H1 (cell line): ENCODE data around the gene EXTL1. TPM values are rescaled to one million over a fixed set of nuclear protein-coding genes. Genes with fewer than 3 reads are reported as not detected.

Experiments used
- CBX5 ChIP-seq: fragments of 300-800, 300-1000 bp; sonication (generic); IDR thresholded peaks from 2 replicates; pipeline ENCODE4 v1.7.1; 2016; ENCODE audit warnings: antibody characterized with exemption, low read length, low read depth
- HDAC2 ChIP-seq, 2 experiments: fragments of 300-600 bp in 1 of 2; sonication (generic) in 1 of 2; IDR thresholded peaks; 2 replicates each; pipeline ENCODE4 v1.6.1; 2011 to 2012; ENCODE audit warnings: low read depth in 2 of 2, low read length in 2 of 2, mild to moderate bottlenecking in 2 of 2, moderate library complexity in 2 of 2, borderline replicate concordance in 1 of 2, inconsistent platforms in 1 of 2
- PHF8 ChIP-seq: fragments of 200-600 bp; sonication (generic); conservative IDR thresholded peaks from 2 replicates; pipeline ENCODE4 v1.7.1; 2012; ENCODE audit warnings: low read depth, mild to moderate bottlenecking, inconsistent platforms, low read length, moderate library complexity
- RAD21 ChIP-seq, 2 experiments: IDR thresholded peaks in 1 of 2; conservative IDR thresholded peaks in 1 of 2; 2 replicates each; pipeline ENCODE4 v1.6.1; 2011; ENCODE audit warnings: low read depth in 2 of 2, low read length in 2 of 2, improper control_type of control experiment in 1 of 2, inconsistent platforms in 1 of 2, mild to moderate bottlenecking in 1 of 2, moderate library complexity in 1 of 2
- RNF2 ChIP-seq: fragments of 200-900, 300-1000 bp; sonication (generic); IDR thresholded peaks from 2 replicates; pipeline ENCODE4 v1.7.1; 2016; ENCODE audit warnings: borderline replicate concordance, low read depth, mild to moderate bottlenecking, antibody characterized with exemption, low read length; ENCODE audit not compliant: poor library complexity, severe bottlenecking; ENCODE audit errors: missing control alignments
- SP4 ChIP-seq: IDR thresholded peaks from 2 replicates; pipeline ENCODE4 v1.6.1; 2012; ENCODE audit warnings: low read length, inconsistent platforms
- polyA plus RNA-seq, 7 experiments: library from polyadenylated mRNA; depleted of rRNA in 3 of 7; stranded (reverse) in 5 of 7; unstranded in 2 of 7; fragments of >200 nt in 5 of 7; fragments of 200-250 nt in 2 of 7; gene quantifications; 1 replicate in 5 of 7; 2 replicates in 1 of 7; 4 replicates in 1 of 7; pipeline versions ENCODE4 v1.2.1 to v1.2.3, GENCODE V29; 2011 to 2013; ENCODE audit warnings: missing spikeins in 2 of 7, mixed read lengths in 2 of 7
- total RNA-seq: library from RNA; stranded (reverse); fragmentation: NEBNext Ultra II Directional; extraction: Animal tissue kit (Norgen Biotek cat#: 25700); gene quantifications from 2 replicates; pipeline ENCODE4 v1.2.1, GENCODE V29; 2021
- TF ChIP-seq, protein P1 (sequence below): fragments of 300-600 bp; sonication (generic); IDR thresholded peaks from 2 replicates; pipeline ENCODE4 v1.7.1; 2012; ENCODE audit warnings: low read length, moderate library complexity, mild to moderate bottlenecking, inconsistent platforms; ENCODE audit not compliant: insufficient replicate concordance

The EXTL1 gene
- total and polyA plus RNA-seq, 2 of the 8 experiments (the other 6 are each of a cell fraction or from before 2014, with no cell fraction given) = 0.89 to 1.2 TPM

DNA sequence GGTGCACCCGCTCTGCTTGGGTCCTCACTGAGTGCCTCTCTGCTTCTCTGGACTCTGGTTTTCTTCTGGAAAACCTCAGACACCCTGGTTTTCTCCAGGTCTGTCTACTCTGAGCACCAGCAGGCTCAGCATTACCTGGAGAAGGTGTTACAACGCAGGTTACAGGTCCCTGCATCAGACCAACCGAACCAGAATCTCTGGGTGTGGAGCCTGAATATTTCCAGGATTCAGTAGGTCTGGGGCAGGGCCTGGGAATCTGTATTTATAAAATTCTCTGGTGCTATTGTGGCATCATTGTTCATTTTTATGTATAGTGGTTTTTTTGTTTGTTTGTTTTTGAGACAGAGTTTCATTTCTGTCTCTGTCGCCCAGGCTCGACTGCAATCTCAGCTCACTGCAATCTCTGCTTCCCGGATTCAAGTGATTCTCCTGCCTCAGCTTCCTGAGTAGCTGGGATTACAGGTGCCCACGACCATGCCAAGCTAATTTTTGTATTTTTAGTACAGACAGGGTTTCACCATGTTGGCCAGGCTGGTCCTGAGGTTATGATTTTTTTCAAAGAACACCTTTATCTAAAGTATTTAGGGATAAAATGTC, 25.8 kb downstream of the EXTL1 start (continued):
- TF ChIP-seq, protein P1, sequence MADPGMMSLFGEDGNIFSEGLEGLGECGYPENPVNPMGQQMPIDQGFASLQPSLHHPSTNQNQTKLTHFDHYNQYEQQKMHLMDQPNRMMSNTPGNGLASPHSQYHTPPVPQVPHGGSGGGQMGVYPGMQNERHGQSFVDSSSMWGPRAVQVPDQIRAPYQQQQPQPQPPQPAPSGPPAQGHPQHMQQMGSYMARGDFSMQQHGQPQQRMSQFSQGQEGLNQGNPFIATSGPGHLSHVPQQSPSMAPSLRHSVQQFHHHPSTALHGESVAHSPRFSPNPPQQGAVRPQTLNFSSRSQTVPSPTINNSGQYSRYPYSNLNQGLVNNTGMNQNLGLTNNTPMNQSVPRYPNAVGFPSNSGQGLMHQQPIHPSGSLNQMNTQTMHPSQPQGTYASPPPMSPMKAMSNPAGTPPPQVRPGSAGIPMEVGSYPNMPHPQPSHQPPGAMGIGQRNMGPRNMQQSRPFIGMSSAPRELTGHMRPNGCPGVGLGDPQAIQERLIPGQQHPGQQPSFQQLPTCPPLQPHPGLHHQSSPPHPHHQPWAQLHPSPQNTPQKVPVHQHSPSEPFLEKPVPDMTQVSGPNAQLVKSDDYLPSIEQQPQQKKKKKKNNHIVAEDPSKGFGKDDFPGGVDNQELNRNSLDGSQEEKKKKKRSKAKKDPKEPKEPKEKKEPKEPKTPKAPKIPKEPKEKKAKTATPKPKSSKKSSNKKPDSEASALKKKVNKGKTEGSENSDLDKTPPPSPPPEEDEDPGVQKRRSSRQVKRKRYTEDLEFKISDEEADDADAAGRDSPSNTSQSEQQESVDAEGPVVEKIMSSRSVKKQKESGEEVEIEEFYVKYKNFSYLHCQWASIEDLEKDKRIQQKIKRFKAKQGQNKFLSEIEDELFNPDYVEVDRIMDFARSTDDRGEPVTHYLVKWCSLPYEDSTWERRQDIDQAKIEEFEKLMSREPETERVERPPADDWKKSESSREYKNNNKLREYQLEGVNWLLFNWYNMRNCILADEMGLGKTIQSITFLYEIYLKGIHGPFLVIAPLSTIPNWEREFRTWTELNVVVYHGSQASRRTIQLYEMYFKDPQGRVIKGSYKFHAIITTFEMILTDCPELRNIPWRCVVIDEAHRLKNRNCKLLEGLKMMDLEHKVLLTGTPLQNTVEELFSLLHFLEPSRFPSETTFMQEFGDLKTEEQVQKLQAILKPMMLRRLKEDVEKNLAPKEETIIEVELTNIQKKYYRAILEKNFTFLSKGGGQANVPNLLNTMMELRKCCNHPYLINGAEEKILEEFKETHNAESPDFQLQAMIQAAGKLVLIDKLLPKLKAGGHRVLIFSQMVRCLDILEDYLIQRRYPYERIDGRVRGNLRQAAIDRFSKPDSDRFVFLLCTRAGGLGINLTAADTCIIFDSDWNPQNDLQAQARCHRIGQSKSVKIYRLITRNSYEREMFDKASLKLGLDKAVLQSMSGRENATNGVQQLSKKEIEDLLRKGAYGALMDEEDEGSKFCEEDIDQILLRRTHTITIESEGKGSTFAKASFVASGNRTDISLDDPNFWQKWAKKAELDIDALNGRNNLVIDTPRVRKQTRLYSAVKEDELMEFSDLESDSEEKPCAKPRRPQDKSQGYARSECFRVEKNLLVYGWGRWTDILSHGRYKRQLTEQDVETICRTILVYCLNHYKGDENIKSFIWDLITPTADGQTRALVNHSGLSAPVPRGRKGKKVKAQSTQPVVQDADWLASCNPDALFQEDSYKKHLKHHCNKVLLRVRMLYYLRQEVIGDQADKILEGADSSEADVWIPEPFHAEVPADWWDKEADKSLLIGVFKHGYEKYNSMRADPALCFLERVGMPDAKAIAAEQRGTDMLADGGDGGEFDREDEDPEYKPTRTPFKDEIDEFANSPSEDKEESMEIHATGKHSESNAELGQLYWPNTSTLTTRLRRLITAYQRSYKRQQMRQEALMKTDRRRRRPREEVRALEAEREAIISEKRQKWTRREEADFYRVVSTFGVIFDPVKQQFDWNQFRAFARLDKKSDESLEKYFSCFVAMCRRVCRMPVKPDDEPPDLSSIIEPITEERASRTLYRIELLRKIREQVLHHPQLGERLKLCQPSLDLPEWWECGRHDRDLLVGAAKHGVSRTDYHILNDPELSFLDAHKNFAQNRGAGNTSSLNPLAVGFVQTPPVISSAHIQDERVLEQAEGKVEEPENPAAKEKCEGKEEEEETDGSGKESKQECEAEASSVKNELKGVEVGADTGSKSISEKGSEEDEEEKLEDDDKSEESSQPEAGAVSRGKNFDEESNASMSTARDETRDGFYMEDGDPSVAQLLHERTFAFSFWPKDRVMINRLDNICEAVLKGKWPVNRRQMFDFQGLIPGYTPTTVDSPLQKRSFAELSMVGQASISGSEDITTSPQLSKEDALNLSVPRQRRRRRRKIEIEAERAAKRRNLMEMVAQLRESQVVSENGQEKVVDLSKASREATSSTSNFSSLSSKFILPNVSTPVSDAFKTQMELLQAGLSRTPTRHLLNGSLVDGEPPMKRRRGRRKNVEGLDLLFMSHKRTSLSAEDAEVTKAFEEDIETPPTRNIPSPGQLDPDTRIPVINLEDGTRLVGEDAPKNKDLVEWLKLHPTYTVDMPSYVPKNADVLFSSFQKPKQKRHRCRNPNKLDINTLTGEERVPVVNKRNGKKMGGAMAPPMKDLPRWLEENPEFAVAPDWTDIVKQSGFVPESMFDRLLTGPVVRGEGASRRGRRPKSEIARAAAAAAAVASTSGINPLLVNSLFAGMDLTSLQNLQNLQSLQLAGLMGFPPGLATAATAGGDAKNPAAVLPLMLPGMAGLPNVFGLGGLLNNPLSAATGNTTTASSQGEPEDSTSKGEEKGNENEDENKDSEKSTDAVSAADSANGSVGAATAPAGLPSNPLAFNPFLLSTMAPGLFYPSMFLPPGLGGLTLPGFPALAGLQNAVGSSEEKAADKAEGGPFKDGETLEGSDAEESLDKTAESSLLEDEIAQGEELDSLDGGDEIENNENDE = no peak
- TF ChIP-seq CBX5 = no peak
- TF ChIP-seq HDAC2 (IDR thresholded peaks at IDR 0.05; ENCODE audit: borderline replicate concordance in 1 of 2, low read depth in 2 of 2, low read length in 2 of 2) = no peak
- TF ChIP-seq SP4 = no peak
- TF ChIP-seq RNF2 = no peak
- no peak for TF ChIP-seq RAD21 (IDR thresholded peaks at IDR 0.05 in 1 of 2, conservative IDR thresholded peaks at IDR 0.05 in 1 of 2; ENCODE audit: low read depth in 2 of 2, low read length in 2 of 2)
- TF ChIP-seq PHF8 = no peak
- TF ChIP-seq, all 59 proteins: peak for 0
